NCI-H2171 (cell line): ENCODE results near the gene CDH12.
A peak's percentile ranks its signal among the peaks of the same experiment; 100 is the strongest.

Source experiments
- DNase-seq: peaks from one replicate; lab custom pipeline; 2025; lab: John Stamatoyannopoulos, UW

Gene CDH12

DNA sequence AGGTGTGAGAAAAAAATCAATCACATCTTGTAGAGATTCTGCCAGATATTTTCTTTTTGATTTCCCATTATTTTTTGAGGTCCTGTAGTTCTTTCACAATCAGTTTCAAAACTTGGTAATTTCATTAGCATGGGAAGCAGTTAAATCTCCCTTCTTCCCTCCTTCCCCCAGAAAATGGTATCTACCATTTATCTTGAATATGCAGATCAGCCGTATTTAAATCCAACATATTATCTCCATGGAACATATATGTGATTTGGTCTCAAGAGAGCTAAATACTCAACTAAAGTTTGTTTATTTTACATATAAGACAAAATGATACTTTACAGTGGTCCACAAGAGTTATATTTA is 1034.8 kb downstream of the CDH12 start:
- no peak for DNase-seq

GRCh38 chr5:21817668-21818369 is 1035.3 kb downstream of the CDH12 start:
- DNase-seq: peak; percentile 22

GRCh38 chr5:21810737-21811316 is 1042.3 kb downstream of the CDH12 start:
- DNase-seq: peak; percentile 69

- no peak for DNase-seq
Observed at GRCh38 chr5:21809611-21810010, 1043.5 kb downstream of the CDH12 start.

- no peak for DNase-seq
Observed at GRCh38 chr5:21807953-21808352, 1045.2 kb downstream of the CDH12 start.

DNA sequence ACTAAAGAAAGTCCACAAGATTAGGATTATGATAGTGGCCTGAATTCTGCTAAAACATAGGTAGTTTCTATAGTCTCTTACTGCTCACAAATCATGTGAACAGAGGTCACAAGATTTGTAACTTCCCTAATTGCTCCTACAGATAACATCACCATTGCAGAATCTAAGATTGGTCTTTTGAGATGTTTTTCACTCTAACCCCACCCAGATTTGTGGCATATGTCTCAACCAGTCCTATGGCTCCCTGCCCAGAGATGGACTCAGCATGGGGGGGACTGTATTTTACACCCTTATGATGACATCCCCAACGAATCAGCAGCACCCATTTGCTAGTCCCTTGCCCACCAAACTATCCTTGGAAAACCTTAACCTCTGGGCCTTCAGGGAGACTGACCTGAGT is 1046.2 kb downstream of the CDH12 start:
- DNase-seq: no peak

GRCh38 chr5:21806271-21806670 is 1046.9 kb downstream of the CDH12 start:
- no peak for DNase-seq

- DNase-seq: peak; percentile 75
Observed at GRCh38 chr5:21802869-21803490, 1050.2 kb downstream of the CDH12 start.

DNA sequence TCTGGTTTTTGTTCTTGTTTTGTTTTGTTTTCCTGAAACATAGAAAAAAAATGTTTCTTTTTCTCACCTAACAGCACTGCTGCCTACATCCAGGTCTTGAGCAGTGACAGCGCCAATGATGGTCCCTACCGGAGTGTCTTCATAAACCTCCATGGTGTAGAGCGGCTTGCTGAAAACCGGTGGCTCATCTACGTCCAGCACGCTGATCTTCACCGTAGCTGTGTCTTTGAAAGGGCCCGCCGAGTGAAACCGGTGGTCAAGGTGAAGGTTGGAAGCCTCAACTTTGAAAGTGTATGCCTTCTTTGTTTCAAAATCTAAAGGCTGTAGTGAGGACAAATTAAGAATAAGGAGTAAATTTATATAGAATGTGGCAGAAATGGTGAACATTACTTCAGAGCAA is 1051.0 kb downstream of the CDH12 start:
- no peak for DNase-seq

DNA sequence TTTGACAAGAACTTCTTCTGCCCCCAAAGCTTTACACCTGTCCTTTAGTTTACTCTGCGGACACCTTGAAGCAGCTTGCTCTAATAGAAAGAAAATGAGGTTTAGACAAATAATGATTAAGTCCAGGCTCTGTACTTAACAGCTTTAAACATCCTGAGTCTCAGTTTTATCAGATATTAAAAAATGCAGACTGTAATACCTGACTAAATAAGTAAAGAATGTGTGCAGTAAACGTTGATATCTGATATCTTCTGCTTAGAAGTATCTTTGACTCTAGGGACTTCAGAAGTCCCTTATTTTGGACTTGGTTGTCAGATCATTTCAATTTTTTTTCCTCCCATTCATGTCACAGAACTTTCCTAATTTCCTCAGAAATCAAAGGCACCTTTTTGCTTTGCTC is 1060.4 kb downstream of the CDH12 start:
- no peak for DNase-seq

GRCh38 chr5:21791304-21791703 is 1061.8 kb downstream of the CDH12 start:
- DNase-seq: no peak

DNA sequence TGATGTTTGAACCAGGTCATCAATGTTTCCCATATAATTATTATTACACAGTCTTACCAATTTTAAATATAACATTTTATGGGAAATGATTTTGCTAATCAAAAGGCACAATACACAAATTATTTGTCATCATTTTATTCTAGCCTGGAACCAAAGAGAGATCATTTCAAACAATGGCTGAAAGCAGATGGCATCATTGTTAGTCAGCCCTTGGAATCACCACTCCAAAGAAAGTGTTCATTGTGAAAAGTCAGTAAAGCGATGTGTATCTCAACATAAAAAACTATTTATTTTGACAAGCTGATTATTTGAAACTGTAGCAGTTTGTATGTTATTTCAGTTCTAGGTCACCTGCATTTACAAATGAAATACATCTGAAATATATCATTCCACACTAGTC is 1068.7 kb downstream of the CDH12 start:
- DNase-seq: no peak

DNA sequence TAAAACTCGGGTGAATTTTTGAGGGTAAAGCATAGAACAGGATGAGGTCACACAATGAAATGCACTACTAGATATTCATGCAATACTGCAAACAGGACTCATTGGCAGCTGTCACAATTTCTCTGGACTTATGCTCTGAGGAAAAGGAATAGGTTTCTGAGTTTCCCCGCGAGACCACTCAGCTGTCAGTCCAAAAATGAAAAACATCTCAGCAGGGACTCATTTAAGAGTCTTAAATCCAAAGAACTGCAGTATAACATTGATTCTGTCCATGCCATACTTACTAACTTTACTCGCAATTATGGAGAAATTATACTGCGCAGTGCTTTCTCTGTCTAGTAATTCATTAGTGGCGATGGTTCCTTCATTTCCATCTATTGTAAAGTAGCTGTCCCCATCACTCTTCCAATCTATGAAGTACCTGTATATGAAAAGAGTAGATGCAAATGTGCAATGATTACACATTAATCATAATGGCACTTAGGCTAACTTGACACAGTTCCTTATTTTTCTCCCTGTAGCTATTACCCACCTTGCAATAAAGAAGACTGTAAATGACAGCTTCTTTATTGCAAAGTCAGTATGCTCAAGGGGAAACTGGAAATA is 1070.0 kb downstream of the CDH12 start:
- no peak for DNase-seq

DNA sequence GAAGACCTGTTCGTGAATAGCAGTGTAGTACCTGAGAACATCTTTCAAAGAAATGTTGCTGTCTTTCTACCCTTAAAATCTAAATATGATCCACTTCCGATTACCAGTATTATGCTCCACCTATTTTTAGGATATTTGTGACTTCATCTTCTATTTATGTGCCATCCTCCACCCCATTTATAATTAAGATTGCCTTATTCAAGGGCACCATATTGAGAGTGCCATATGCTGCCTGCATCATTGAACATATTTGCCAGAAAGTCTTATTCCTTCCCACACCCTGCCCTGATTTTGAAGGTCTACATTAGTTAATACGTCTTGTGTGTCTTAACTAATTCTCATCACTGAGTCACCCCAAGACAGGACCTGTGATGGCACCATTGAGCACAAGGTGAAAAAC is 1076.7 kb downstream of the CDH12 start:
- peak; percentile 55 for DNase-seq

- DNase-seq: peak; percentile 43
Observed at GRCh38 chr5:21774801-21775200, 1078.3 kb downstream of the CDH12 start.

- no peak for DNase-seq
Observed at GRCh38 chr5:21774281-21774680, 1078.9 kb downstream of the CDH12 start.

GRCh38 chr5:21773456-21773855 is 1079.7 kb downstream of the CDH12 start:
- no peak for DNase-seq

DNA sequence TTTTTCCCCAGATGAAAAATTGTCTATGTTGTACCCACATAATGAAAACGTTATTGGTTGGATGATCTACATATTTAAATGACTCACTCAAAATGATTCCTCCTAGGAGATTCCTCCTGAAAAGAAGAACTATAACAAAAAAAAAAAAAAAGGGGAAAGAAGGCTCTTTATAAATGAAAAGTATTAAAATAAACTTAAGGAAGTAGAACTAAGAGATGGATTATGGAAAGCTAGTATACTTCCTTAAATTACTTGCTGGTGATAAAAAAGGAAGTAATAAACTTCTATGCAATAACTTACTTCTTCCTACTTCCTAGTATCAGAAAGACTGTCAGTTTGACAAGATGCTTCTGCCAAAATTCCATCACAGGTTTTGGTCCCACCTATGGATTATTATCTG is 1087.7 kb downstream of the CDH12 start:
- no peak for DNase-seq

GRCh38 chr5:21739096-21739495 is 1114.0 kb downstream of the CDH12 start:
- no peak for DNase-seq

DNA sequence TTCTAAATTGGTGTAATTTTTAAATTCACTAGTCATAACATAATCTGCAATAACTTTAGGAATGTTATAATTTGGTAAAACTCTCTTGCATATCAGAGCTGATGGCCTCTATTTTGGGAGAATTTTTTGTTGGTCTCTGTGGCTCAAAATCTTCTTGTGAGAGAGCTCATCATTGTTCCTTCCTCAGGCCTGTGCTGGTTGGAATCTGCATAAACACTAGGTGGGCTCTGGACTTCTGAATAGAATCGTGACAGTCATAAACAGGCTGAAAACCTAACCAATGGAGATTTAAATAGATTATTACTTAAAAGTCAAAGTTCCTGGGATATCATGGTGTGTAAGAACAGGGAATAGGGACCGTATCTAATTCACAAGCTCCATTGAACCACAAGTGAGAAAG is 1129.6 kb downstream of the CDH12 start:
- no peak for DNase-seq

- DNase-seq: no peak
Observed at GRCh38 chr5:21711866-21712758, 1141.0 kb downstream of the CDH12 start.

DNA sequence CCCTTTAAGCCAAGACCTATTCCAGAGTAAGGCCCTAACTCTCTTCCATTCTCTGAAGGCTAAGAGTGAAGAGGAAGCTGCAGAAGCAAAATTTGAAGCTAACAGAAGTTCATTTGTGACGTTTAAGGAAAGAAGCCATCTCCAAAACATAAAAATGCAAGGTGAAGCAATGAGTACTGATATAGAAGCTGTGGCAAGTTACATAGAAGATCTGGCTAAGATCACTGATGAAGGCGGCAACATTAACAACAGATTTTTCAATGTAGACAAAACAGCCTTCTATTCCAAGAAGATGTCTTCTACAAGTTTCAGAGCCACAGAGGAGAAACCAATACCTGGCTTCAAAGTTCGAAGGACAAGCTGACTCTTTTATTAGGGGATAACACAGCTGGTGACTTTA is 1143.4 kb downstream of the CDH12 start:
- DNase-seq: no peak
